T-cell (primary cell): ENCODE results near the gene TUBGCP6. TPM values are rescaled to one million over a fixed set of nuclear protein-coding genes. Genes with fewer than 3 reads are reported as not detected.

Source experiments
- ATAC-seq, 4 experiments: fragments of 200-7000 bp in 3 of 4; fragments of 150-1000 bp in 1 of 4; cut with Tn5 transposase; replicated peaks in 1 of 4; 1 replicate in 3 of 4; 2 replicates in 1 of 4; pipeline ENCODE4 v1.10.0; 2021; ENCODE audit warnings: moderate library complexity in 3 of 4, mild to moderate bottlenecking in 2 of 4, moderate number of reproducible peaks in 1 of 4
- CTCF ChIA-PET, 2 donors: fragments of 300-600 bp; sonication (Branson Sonifier 250); formaldehyde crosslinking; loops; one replicate each; lab custom pipeline; 2022; ENCODE audit warnings: antibody characterized with exemption in 2 of 2; lab: Charles Lee
- POLR2A ChIA-PET, 2 donors: fragments of 300-600 bp; sonication (Branson Sonifier 250); formaldehyde crosslinking; loops; one replicate each; lab custom pipeline; 2022; ENCODE audit warnings: antibody characterized with exemption in 2 of 2; lab: Charles Lee
- DNase-seq, 35 experiments: peaks; one replicate each; pipeline versions ENCODE4 v3.0.0 to v3.0.0-alpha.2; 2013 to 2023
- H3K27ac ChIP-seq: one replicate; pipeline ENCODE4 v1.5.1; 2013; ENCODE audit warnings: low read length
- H3K27me3 ChIP-seq, 2 experiments: replicated peaks in 1 of 2; 1 replicate in 1 of 2; 2 replicates in 1 of 2; pipeline versions ENCODE4 v1.6.1 to v1.7.0; 2013; ENCODE audit warnings: low read length in 1 of 2, mixed read lengths in 1 of 2; ENCODE audit not compliant: control insufficient read depth in 2 of 2, insufficient read depth in 2 of 2; ENCODE audit errors: extremely low read depth in 1 of 2
- H3K36me3 ChIP-seq, 2 donors: 1 replicate in 1 of 2; 2 replicates in 1 of 2; pipeline versions ENCODE4 v1.6.1 to v1.7.0; 2013; ENCODE audit warnings: low read length in 1 of 2; ENCODE audit not compliant: control insufficient read depth in 2 of 2, insufficient read depth in 1 of 2; ENCODE audit errors: extremely low read depth in 1 of 2
- H3K4me1 ChIP-seq, 2 experiments: 1 replicate in 1 of 2; 2 replicates in 1 of 2; pipeline versions ENCODE4 v1.6.1 to v1.7.0; 2013; ENCODE audit warnings: low read length in 2 of 2, mixed read lengths in 1 of 2; ENCODE audit not compliant: insufficient read depth in 2 of 2, control insufficient read depth in 1 of 2; ENCODE audit errors: extremely low read depth in 1 of 2
- H3K4me3 ChIP-seq, 2 donors: 1 replicate in 1 of 2; 2 replicates in 1 of 2; pipeline versions ENCODE4 v1.5.1 to v1.7.0; 2013; ENCODE audit warnings: mild to moderate bottlenecking in 2 of 2, low read length in 1 of 2, moderate library complexity in 1 of 2; ENCODE audit not compliant: control insufficient read depth in 1 of 2; ENCODE audit errors: extremely low read depth in 1 of 2
- H3K9me3 ChIP-seq: 2 replicates; pipeline ENCODE4 v1.7.0; 2013
- H3K27ac Mint-ChIP-seq, 2 donors: one replicate each; pipeline ENCODE4 v1.8.0; 2020 to 2021; ENCODE audit warnings: mild to moderate bottlenecking in 2 of 2, mixed read lengths in 2 of 2
- H3K27me3 Mint-ChIP-seq, 2 donors: one replicate each; pipeline ENCODE4 v1.8.0; 2021 to 2022; ENCODE audit warnings: mixed read lengths in 2 of 2
- H3K36me3 Mint-ChIP-seq: one replicate; pipeline ENCODE4 v1.8.0; 2021; ENCODE audit warnings: mixed read lengths
- H3K4me1 Mint-ChIP-seq, 3 donors: one replicate each; pipeline ENCODE4 v1.8.0; 2020 to 2022; ENCODE audit warnings: mixed read lengths in 3 of 3, mild to moderate bottlenecking in 1 of 3
- H3K4me3 Mint-ChIP-seq, 3 donors: one replicate each; pipeline ENCODE4 v1.8.0; 2020 to 2022; ENCODE audit warnings: mild to moderate bottlenecking in 3 of 3, mixed read lengths in 3 of 3, moderate library complexity in 3 of 3
- H3K9me3 Mint-ChIP-seq, 3 donors: one replicate each; pipeline ENCODE4 v1.8.0; 2020 to 2022; ENCODE audit warnings: mixed read lengths in 3 of 3
- WGBS: methylation state at CpG from one replicate; pipeline ENCODE4 v1.1.5; 2013; ENCODE audit warnings: missing lambda C conversion rate; ENCODE audit not compliant: insufficient coverage; 5-methylcytosine and 5-hydroxymethylcytosine counted together
- total RNA-seq, 35 experiments: library from RNA in 6 of 35; stranded (reverse) in 6 of 35; fragments of 120-200 nt in 1 of 35; gene quantifications; one replicate each; pipeline versions ENCODE4 v1.2.1 to v1.2.4 and lab custom pipeline; 2013 to 2026

Gene TUBGCP6
- total RNA-seq, 5 donors from 2014 or later (not counting 1 experiment from before 2014, with no cell fraction given), result 129 to 144 (median 132) TPM

DNA sequence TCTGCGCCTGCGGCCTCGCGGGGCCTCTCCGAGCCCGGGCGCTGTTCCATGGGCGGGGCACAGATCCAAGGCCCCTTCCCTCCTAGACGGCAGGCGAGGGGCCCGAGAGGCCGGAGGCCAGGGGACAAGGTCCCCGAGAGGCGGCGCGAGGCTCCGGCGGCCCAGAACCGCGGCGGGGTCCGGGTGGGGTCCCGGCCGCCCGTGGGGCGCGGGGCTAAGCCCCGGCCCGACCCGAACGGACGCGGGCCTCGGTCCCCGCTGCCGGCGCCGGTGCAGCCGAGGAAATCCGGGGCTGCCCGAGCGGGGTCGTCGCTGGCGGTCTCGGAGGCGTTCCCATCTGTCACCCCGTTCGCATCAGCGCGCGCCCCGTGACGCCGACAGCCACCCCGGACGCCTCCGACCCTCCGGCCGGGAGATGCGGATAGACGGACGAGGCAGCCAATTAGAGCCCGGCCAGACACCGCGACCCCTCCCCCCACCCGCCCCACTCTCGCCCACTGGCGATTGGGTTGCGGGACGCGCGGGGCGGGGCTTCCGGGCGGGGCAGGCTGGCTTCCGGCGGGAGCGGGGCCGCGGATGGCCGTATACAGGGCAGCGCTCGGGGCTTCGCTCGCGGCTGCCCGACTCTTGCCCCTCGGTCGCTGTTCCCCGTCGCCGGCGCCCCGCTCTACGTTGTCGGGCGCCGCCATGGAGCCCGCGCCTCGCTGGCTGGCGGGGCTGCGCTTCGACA is 44.2 kb downstream of the TUBGCP6 start, which contains the start of gene SELENOO:
Gene SELENOO (plus strand): TSS at position 551 of the 730 bp plus-strand sequence. CDS start 26 bp downstream, at position 577.
- ChIA-PET POLR2A (no interaction called here), CTCF (no interaction called here)
- H3K27me3 Mint-ChIP-seq, result no peaks in the 10 kb centered on the region
- H3K9me3 Mint-ChIP-seq, result no peaks in the 10 kb centered on the region
- Histone ChIP-seq H3K36me3 (peaks cover 0 to 18% of the 10 kb centered on the region in 2 donors), H3K4me3 (peak within 1 kb of the TSS; percentile 56 to 71), H3K4me1 (peaks cover 4 to 23% of the 10 kb centered on the region in 2 experiments), H3K27ac (no peak within 1 kb of the TSS), H3K9me3 (no peaks in the 10 kb centered on the region), H3K27me3 (no peaks in the 10 kb centered on the region)
- peaks cover 29 to 37% (median 35%) of the 10 kb centered on the region in 3 donors for H3K4me1 Mint-ChIP-seq
- under 1% methylated on average over 103 of the region's 105 CpGs for WGBS
- peak within 1 kb of the TSS; percentile 27 to 58 for H3K27ac Mint-ChIP-seq
- peak; percentile 87 to 91 (median 90) for ATAC-seq
- H3K4me3 Mint-ChIP-seq, result peak within 1 kb of the TSS; percentile 80 to 84 (median 82)
- DNase-seq, result peak; percentile 73 to 93 (median 83)
- peaks cover 16% of the 10 kb centered on the region for H3K36me3 Mint-ChIP-seq

DNA sequence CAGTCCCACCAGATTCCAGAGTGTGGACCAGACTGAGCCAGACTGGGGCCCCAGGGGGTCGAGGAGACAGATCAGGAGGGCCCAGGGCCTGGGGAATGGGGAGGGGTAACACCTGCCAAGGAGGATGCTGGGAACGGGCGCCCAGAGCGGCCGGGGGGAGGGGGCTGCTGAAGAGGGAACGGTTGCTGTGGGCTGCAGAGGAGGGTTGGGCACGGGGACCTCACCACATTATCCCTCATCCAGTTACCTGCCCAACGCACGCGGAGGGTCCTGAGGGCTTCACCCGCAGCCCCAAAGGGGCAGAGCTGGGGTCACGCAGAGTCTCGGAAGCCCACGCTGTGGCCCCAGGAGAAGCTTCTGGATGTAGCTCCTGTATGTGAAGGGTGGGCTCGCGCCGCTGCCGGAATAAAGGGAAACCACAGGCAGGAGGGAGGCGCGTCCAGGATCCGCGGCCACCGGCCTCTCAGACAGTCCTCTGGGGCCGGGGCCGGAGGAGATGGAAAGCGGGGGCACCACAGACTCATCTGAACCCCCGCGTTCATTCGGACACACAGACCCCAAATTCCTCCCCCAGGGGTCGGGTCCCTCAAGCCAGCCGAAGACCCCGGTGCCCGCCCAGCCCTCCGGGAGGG is 44.9 kb downstream of the TUBGCP6 start:
- POLR2A ChIA-PET, result no interaction called here
- Mint-ChIP-seq H3K27ac (peak overlapping the region; percentile 43 to 52), H3K4me3 (peak overlapping the region; percentile 62 to 77 (median 74)), H3K27me3 (no peaks in the 10 kb centered on the region), H3K36me3 (peaks cover 13% of the 10 kb centered on the region), H3K4me1 (peaks cover 24 to 33% (median 33%) of the 10 kb centered on the region in 3 donors), H3K9me3 (no peaks in the 10 kb centered on the region)
- Histone ChIP-seq H3K9me3 (no peaks in the 10 kb centered on the region), H3K36me3 (peaks cover 3 to 23% of the 10 kb centered on the region in 2 donors), H3K4me3 (peak overlapping the region; percentile 56 to 71), H3K27ac (no peak overlapping the region), H3K4me1 (peaks cover 4 to 24% of the 10 kb centered on the region in 2 experiments), H3K27me3 (no peaks in the 10 kb centered on the region)
- DNase-seq, result peak in 1 of 35 experiments; percentile 28
- CTCF ChIA-PET, result no interaction called here
- 9% methylated on average over 21 of the region's 34 CpGs for WGBS
- peak in 2 of 4 experiments; percentile 1 for ATAC-seq

- Mint-ChIP-seq H3K9me3 (no peaks in the 10 kb centered on the region), H3K36me3 (peaks cover 8% of the 10 kb centered on the region), H3K4me1 (peaks cover 20 to 31% (median 28%) of the 10 kb centered on the region in 3 donors), H3K27me3 (no peaks in the 10 kb centered on the region), H3K4me3 (peak overlapping the region; percentile 62 to 77 (median 74)), H3K27ac (peak overlapping the region; percentile 43 to 52)
- Histone ChIP-seq H3K4me1 (peaks cover 4 to 31% of the 10 kb centered on the region in 2 experiments), H3K4me3 (no peak overlapping the region), H3K27me3 (no peaks in the 10 kb centered on the region), H3K9me3 (no peaks in the 10 kb centered on the region), H3K27ac (no peak overlapping the region), H3K36me3 (peaks cover 6 to 30% of the 10 kb centered on the region in 2 donors)
- no peak for DNase-seq
- no peak for ATAC-seq
- WGBS, result 92% methylated on average over 13 of the region's 18 CpGs
- POLR2A ChIA-PET, result no interaction called here
- CTCF ChIA-PET, result no interaction called here
Measured at GRCh38 chr22:50199251-50199721, 45.5 kb downstream of the TUBGCP6 start.

- no peak overlapping the region for H3K27ac ChIP-seq
- no peak for DNase-seq
- no peak overlapping the region for H3K27ac Mint-ChIP-seq
- ChIA-PET POLR2A (interaction anchor here in 1 of 2 donors (0.6 kb wide), 1 partner anchor 272 kb away, joined by 5 read pairs; no protein-coding TSS in a partner anchor), CTCF (interaction anchor here in 1 of 2 donors (0.5 kb wide), 1 partner anchor 54 kb away, joined by 3 read pairs; no protein-coding TSS in a partner anchor)
- no peaks in the 10 kb centered on the region for H3K9me3 ChIP-seq
- no peaks in the 10 kb centered on the region for H3K27me3 Mint-ChIP-seq
- no peak overlapping the region for H3K4me3 ChIP-seq
- peak overlapping the region in 1 of 3 donors; percentile 77 for H3K4me3 Mint-ChIP-seq
- no peak for ATAC-seq
- H3K27me3 ChIP-seq, result no peaks in the 10 kb centered on the region
- peaks cover 10 to 36% of the 10 kb centered on the region in 2 donors for H3K36me3 ChIP-seq
- H3K36me3 Mint-ChIP-seq, result peaks cover 5% of the 10 kb centered on the region
- peaks cover 4 to 38% of the 10 kb centered on the region in 2 experiments for H3K4me1 ChIP-seq
- WGBS, result 96% methylated on average over 8 of the region's 16 CpGs
- H3K9me3 Mint-ChIP-seq, result no peaks in the 10 kb centered on the region
- H3K4me1 Mint-ChIP-seq, result peaks cover 20 to 27% (median 23%) of the 10 kb centered on the region in 3 donors
Measured at GRCh38 chr22:50198624-50199017, 46.2 kb downstream of the TUBGCP6 start.

GRCh38 chr22:50197856-50198623 is 46.8 kb downstream of the TUBGCP6 start:
- DNase-seq, result no peak
- H3K4me1 ChIP-seq, result peaks cover 5 to 44% of the 10 kb centered on the region in 2 experiments
- ChIA-PET CTCF (interaction anchor here in 1 of 2 donors (0.5 kb wide), 1 partner anchor 55 kb away, joined by 3 read pairs; no protein-coding TSS in a partner anchor), POLR2A (interaction anchor here in 1 of 2 donors (0.6 kb wide), 1 partner anchor 273 kb away, joined by 5 read pairs; no protein-coding TSS in a partner anchor)
- no peak overlapping the region for H3K4me3 ChIP-seq
- no peaks in the 10 kb centered on the region for H3K27me3 ChIP-seq
- no peak for ATAC-seq
- Mint-ChIP-seq H3K9me3 (no peaks in the 10 kb centered on the region), H3K27ac (no peak overlapping the region), H3K27me3 (no peaks in the 10 kb centered on the region), H3K4me1 (peaks cover 17 to 22% (median 19%) of the 10 kb centered on the region in 3 donors), H3K4me3 (peak overlapping the region in 1 of 3 donors; percentile 39), H3K36me3 (no peaks in the 10 kb centered on the region)
- H3K27ac ChIP-seq, result no peak overlapping the region
- WGBS, result 93% methylated on average over 56 of the region's 61 CpGs
- no peaks in the 10 kb centered on the region for H3K9me3 ChIP-seq
- peaks cover 10 to 39% of the 10 kb centered on the region in 2 donors for H3K36me3 ChIP-seq
